Activated CD8-positive, alpha-beta T cell treated with anti-CD3 and anti-CD28 coated beads, Interleukin-2, amount 10 ng/mL, durations not matched to agents 7 days and 5 days (primary cell): ENCODE data around the gene KRTAP5-6. TPM values are rescaled to one million over a fixed set of nuclear protein-coding genes. Genes with fewer than 3 reads are reported as not detected.
"Not testable (repeated sequence)": the region's sequence is repeated elsewhere in the genome, so short reads cannot be mapped to it uniquely, and the experiment has no call there.

Source experiments
- ATAC-seq: fragments of 150-1000 bp; cut with Tn5 transposase; one replicate; pipeline ENCODE4 v1.10.0; 2021; ENCODE audit warnings: moderate library complexity
- CTCF ChIA-PET: fragments of 350-600 bp; sonication (Branson Sonifier 250); formaldehyde crosslinking; loops from one replicate; lab custom pipeline; 2021; ENCODE audit warnings: antibody characterized with exemption; lab: Charles Lee
- POLR2A ChIA-PET: fragments of 350-600 bp; sonication (Branson Sonifier 250); formaldehyde crosslinking; loops from one replicate; lab custom pipeline; 2021; ENCODE audit warnings: antibody characterized with exemption; lab: Charles Lee
- DNase-seq: peaks from one replicate; pipeline ENCODE4 v3.0.0-alpha.2; 2020
- H3K27ac Mint-ChIP-seq: one replicate; pipeline ENCODE4 v1.8.0; 2021; ENCODE audit warnings: mild to moderate bottlenecking, mixed read lengths
- H3K27me3 Mint-ChIP-seq: one replicate; pipeline ENCODE4 v1.8.0; 2021; ENCODE audit warnings: low read depth, mixed read lengths
- H3K36me3 Mint-ChIP-seq: one replicate; pipeline ENCODE4 v1.8.0; 2021; ENCODE audit warnings: low read depth, mixed read lengths
- H3K4me1 Mint-ChIP-seq: one replicate; pipeline ENCODE4 v1.8.0; 2021; ENCODE audit warnings: low read depth, mixed read lengths
- H3K4me3 Mint-ChIP-seq: one replicate; pipeline ENCODE4 v1.8.0; 2021; ENCODE audit warnings: mild to moderate bottlenecking, mixed read lengths
- H3K9me3 Mint-ChIP-seq: one replicate; pipeline ENCODE4 v1.8.0; 2022; ENCODE audit warnings: mixed read lengths; ENCODE audit not compliant: insufficient read depth
- total RNA-seq, 2 experiments: library from RNA; stranded (reverse); gene quantifications; one replicate each; pipeline ENCODE4 v1.2.3, GENCODE V29; 2021

KRTAP5-6 gene
- total RNA-seq, 2 experiments from 2014 or later = not detected

DNA sequence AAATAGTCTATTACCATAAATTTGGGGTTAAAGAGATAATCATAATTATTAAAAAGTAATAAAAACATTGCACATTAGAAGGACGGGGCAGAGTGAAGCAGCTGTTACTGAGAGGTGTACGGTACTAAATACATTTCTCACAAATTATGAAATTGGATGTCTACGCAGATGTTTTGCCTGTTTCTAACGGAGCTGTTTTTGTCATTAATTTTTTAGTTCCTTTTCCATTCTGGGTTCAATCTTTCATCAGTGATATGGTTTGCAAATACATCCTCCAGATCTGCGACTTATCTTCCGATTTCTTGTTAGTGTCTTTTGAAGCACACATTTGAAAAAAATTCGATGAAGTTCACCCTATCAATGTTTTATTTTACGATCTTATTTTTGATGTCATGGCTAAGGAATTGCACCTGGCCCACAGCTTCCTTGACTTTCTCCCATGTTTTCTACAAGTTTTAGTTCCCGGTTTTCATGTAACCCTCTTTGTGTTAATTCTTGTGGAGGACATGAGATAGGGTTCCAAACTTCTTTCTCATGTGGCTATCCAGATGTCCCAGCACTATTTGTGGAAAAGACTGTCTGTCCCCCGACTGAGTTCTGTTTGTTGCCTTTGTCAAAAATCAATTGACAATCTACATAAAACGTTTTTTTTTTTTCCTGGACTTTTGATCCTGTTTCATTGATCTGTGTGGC lies 21.3 kb upstream of the KRTAP5-6 start:
- POLR2A ChIA-PET = no interaction called here
- no peak for ATAC-seq

DNA sequence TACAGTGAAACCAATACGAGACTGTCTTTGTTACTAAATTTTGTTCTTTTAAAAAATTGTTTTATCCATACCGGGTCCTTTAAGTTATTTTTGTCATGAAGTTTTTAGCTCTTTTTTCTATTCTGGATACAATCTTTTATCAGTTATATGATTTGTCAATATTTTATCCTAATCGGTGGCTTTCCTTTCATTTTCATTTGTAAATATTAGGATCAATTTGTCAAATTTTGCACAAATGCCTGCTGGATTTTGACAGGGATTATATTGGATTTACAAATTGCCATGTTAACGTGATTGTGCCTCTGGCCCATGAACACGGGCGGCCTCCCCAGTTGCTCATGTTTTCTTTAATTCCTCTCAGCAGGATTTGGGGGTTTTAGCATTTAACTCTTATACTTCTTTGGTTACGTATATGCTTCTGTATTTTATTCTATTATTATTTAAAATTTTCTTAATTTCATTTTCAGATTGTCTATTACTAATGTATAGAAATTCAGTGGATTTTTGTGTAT lies 20.7 kb upstream of the KRTAP5-6 start:
- H3K36me3 Mint-ChIP-seq = no peaks in the 10 kb centered on the region
- H3K4me1 Mint-ChIP-seq = no peaks in the 10 kb centered on the region
- CTCF ChIA-PET = interaction anchor here (2.0 kb wide), 1 partner anchor 24 kb away, joined by 6 read pairs; no protein-coding TSS in a partner anchor
- no peak overlapping the region for H3K27ac Mint-ChIP-seq
- no peak overlapping the region for H3K4me3 Mint-ChIP-seq
- DNase-seq = no peak
- H3K27me3 Mint-ChIP-seq = peaks cover 34% of the 10 kb centered on the region
- POLR2A ChIA-PET = no interaction called here
- no peak for ATAC-seq
- no peaks in the 10 kb centered on the region for H3K9me3 Mint-ChIP-seq

More for the DNA sequence above, 21.3 kb upstream of the KRTAP5-6 start:
- peaks cover 36% of the 10 kb centered on the region for H3K27me3 Mint-ChIP-seq
- H3K4me1 Mint-ChIP-seq = no peaks in the 10 kb centered on the region
- no peaks in the 10 kb centered on the region for H3K9me3 Mint-ChIP-seq
- CTCF ChIA-PET = interaction anchor here (0.9 kb wide), 1 partner anchor 157 kb away, joined by 3 read pairs; no protein-coding TSS in a partner anchor
- no peak for DNase-seq
- no peaks in the 10 kb centered on the region for H3K36me3 Mint-ChIP-seq
- H3K4me3 Mint-ChIP-seq = no peak overlapping the region
- H3K27ac Mint-ChIP-seq = no peak overlapping the region

DNA sequence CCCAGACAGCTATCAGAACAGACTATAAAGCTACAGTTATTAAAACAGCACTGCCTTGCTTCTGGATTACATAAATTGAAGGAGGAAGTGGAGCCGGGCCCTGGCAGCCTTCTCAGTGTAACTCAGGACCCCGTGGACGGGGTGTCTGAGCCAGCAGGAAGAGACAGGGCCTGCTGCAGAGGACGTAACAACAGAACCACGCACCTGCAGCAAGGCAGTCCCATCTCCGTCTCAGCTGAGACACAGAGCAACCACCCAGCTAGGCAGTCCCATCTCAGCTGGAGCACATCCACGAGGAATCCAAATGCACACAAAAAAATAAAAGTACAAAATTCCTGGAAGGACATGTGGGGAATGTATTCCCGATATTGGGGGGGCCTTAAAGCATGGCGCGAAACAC lies 17.1 kb upstream of the KRTAP5-6 start:
- no peaks in the 10 kb centered on the region for H3K36me3 Mint-ChIP-seq
- no peaks in the 10 kb centered on the region for H3K9me3 Mint-ChIP-seq
- ATAC-seq = no peak
- H3K27me3 Mint-ChIP-seq = peaks cover 14% of the 10 kb centered on the region
- H3K4me1 Mint-ChIP-seq = no peaks in the 10 kb centered on the region
- ChIA-PET POLR2A (no interaction called here), CTCF (interaction anchor here (1.4 to 3.7 kb wide), 3 partner anchors 14 to 202 kb away, joined by 3 to 24 read pairs (median 6); no protein-coding TSS in a partner anchor)
- DNase-seq = no peak
- no peak overlapping the region for H3K27ac Mint-ChIP-seq
- no peak overlapping the region for H3K4me3 Mint-ChIP-seq

DNA sequence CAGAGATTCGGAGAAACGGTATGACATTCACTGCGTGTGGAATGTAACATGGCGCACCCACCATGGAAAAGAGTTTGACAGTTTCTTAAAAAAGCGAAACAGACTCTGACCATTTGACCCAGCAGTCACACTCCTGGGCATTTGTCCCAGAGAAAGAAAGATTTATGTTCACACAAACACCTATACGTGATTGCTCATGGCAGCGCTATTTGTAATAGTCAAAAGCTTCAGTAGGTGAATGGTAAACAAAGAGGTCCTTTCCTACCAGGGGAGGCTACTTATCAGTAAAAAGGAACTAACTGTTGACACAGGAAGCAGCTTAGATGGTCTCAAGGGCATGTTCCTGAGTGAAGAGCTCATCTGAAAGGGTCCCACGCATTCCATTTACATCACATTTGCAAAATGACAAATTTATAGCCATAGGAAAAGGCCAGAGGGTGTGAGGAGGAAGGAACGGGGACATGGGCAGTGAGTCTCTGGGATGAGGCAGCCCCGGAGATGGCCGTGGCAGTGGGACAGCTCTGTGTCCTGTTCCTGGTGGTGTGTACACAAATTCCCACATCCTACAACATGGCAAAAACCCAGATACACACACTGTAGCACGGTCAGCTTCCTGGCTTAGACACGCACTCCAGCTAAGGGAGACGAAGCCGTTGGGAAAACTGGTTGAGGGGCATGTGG lies 14.6 kb upstream of the KRTAP5-6 start:
- Mint-ChIP-seq H3K9me3 (no peaks in the 10 kb centered on the region), H3K4me3 (no peak overlapping the region), H3K27ac (no peak overlapping the region), H3K4me1 (no peaks in the 10 kb centered on the region), H3K36me3 (no peaks in the 10 kb centered on the region), H3K27me3 (peaks cover 3% of the 10 kb centered on the region)
- DNase-seq (no peak), ATAC-seq (no peak)
- ChIA-PET POLR2A (no interaction called here), CTCF (interaction anchor here (1.2 to 3.1 kb wide), 3 partner anchors 11 to 42 kb away, joined by 3 to 16 read pairs (median 9); no protein-coding TSS in a partner anchor)

DNA sequence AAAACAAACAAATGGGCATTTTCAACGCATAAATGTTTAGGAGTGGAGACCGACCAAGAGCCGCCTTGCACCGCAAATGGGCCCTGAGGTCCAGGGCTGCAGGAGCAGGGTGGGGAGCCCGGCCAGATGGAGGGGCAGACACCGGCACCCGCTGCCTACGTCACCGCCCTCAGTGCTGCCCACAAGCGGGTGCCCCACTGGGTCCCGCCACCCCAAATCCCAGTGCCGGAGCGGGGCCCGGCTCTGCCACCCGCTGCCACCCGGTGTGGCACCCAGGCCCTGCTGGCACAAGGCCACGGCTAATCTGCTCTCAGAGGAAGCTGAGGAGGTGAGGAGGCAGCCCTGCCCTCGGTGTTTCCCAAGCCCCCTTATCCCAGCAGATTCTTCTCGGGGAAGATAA lies 13.8 kb upstream of the KRTAP5-6 start:
- H3K4me3 Mint-ChIP-seq, H3K27ac Mint-ChIP-seq, H3K4me1 Mint-ChIP-seq, H3K9me3 Mint-ChIP-seq, POLR2A ChIA-PET, DNase-seq, H3K27me3 Mint-ChIP-seq, ATAC-seq, H3K36me3 Mint-ChIP-seq: not testable (repeated sequence)
- CTCF ChIA-PET = interaction anchor here (1.8 to 3.1 kb wide), 2 partner anchors 11 to 30 kb away, joined by 9 to 16 read pairs; no protein-coding TSS in a partner anchor

DNA sequence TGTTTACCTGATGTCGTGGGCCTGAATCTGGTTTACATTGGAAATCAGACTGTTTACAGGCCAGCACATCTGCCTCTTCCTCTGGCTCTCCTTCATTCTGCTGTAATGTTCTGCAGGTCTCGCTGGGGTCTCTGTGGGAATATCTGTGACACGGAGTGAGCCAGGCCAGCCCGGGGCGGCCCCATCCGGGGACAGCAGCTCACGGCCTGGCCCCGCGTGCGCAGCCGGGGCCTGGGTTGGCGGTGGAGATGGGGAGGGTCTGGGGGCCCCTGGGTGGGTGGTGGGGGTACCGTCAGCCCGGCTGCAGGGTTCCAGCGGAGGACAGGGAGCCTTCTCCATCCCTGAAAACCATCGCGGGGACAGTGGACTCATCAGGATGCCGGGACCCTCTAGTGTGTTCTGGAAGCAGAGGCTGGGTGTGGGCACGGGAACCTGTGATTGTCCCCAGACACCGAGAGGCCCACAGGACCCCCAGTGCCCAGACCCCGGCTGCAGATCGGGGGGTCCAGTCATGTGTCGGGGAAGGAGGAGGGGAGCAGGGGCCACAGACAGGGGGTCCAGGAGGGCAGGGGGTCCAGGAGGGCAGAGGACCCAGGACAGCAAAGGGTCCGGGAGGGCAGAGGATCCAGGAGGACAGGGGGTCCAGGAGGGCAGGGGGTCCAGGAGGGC lies 13.0 kb upstream of the KRTAP5-6 start:
- POLR2A ChIA-PET, H3K27ac Mint-ChIP-seq, H3K36me3 Mint-ChIP-seq, H3K9me3 Mint-ChIP-seq, ATAC-seq, DNase-seq, H3K4me1 Mint-ChIP-seq, H3K4me3 Mint-ChIP-seq, H3K27me3 Mint-ChIP-seq: not testable (repeated sequence)
- CTCF ChIA-PET = interaction anchor here (3.1 kb wide), 1 partner anchor 10 kb away, joined by 16 read pairs; no protein-coding TSS in a partner anchor

DNA sequence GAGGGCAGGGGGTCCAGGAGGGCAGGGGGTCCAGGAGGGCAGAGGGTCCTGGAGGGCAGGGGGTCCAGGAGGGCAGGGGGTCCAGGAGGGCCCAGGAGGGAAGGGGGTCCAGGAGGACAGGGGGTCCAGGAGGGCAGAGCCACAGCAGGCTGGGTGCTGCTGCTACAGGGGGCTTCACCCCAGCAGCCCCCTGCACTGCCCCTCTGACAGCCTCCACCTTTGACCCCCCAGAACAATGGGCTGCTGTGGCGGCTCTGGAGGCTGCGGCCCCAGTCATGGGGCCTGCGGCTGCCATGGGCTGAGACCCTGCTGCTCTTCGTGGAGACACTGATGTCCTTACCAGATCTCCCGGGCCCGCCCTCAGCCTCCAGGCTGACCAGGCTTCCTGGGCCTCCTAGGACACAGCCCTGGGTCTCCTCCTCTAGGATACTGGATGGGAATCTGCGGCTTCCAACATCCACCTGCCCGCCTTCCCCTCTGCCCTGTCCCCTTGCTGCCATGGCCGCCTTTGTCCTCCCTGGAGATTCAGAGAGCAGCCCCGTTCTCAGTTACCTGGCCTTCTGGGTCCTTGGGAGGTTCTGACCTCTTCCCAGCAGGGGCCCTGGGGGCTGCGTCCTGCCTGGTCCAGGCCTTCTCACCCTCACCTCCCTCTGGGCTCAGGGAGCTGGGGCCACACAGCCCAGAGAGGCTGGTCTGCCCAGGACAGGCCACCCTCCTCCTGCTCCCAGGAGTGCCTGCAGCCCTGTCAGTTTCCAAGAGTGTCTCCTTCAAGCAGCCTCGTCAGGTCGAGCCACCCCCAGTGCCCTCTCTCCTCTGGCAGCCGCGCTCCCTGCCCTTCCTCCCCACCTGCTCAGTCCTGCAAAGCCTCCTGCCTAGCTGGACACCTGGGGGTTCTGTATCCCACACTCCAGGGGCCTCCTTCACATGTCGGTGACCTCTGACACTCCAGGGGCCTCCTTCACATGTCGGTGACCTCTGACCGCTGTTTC lies 11.8 kb upstream of the KRTAP5-6 start:
- H3K27me3 Mint-ChIP-seq = peaks cover 11% of the 10 kb centered on the region
- H3K27ac Mint-ChIP-seq, H3K4me1 Mint-ChIP-seq, POLR2A ChIA-PET, ATAC-seq, H3K4me3 Mint-ChIP-seq, H3K9me3 Mint-ChIP-seq, DNase-seq, CTCF ChIA-PET, H3K36me3 Mint-ChIP-seq: not testable (repeated sequence)

DNA sequence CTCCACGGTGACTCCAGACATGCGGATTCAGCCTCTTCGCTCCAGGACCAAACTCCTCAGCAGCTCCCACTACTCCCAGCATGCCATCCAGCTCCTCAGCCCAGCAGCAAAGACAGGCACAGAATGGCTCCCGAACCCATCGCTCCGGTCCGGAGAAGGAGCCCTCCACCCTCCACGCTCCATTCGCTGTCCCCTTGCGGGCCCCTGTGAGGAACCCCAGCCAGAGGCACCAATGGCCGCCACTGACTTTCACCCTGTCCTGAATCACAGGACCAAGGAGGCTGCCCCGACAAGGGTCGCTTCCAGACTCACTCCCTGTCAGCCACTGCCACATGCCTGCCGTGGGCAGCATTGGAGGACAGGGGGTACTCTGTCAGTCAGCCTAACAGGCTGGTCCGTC lies 10.8 kb upstream of the KRTAP5-6 start:
- H3K27me3 Mint-ChIP-seq = peaks cover 19% of the 10 kb centered on the region
- POLR2A ChIA-PET, ATAC-seq, CTCF ChIA-PET, H3K27ac Mint-ChIP-seq, H3K36me3 Mint-ChIP-seq, H3K4me3 Mint-ChIP-seq, DNase-seq, H3K4me1 Mint-ChIP-seq, H3K9me3 Mint-ChIP-seq: not testable (repeated sequence)

DNA sequence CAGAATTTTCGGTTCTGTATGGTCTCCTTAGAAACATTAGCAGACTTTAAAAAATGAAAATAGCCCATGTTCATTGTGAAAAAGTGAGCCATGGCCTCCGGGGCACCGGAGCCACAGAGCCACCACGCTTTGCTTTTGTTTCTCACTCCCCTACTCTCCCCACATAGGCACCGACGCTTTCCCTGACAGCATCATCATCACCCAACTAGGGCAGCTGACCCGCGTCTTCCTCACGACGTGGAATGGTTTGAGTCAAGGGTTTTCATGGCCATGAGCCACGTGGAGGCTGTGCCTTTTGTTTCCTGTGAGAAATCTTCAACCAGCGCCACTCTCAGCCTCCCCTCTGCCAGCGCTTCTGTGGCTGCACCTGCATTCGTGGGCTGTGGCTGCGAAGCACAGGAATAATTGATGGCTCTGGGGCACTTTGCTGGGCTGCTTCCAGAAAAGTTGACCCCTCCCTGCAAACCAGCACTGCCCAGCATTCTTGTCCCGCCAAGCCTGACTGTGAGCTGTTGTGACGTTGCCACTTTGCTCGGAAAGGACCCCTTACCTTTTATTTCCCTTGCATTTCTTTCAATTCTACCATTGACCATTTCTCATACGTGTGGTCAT lies 8.6 kb upstream of the KRTAP5-6 start:
- H3K4me3 Mint-ChIP-seq, H3K9me3 Mint-ChIP-seq, H3K36me3 Mint-ChIP-seq, H3K27ac Mint-ChIP-seq, H3K4me1 Mint-ChIP-seq, ATAC-seq, POLR2A ChIA-PET, DNase-seq: not testable (repeated sequence)
- CTCF ChIA-PET = interaction anchor here (1.1 kb wide), 1 partner anchor 36 kb away, joined by 3 read pairs; no protein-coding TSS in a partner anchor
- peaks cover 21% of the 10 kb centered on the region for H3K27me3 Mint-ChIP-seq

DNA sequence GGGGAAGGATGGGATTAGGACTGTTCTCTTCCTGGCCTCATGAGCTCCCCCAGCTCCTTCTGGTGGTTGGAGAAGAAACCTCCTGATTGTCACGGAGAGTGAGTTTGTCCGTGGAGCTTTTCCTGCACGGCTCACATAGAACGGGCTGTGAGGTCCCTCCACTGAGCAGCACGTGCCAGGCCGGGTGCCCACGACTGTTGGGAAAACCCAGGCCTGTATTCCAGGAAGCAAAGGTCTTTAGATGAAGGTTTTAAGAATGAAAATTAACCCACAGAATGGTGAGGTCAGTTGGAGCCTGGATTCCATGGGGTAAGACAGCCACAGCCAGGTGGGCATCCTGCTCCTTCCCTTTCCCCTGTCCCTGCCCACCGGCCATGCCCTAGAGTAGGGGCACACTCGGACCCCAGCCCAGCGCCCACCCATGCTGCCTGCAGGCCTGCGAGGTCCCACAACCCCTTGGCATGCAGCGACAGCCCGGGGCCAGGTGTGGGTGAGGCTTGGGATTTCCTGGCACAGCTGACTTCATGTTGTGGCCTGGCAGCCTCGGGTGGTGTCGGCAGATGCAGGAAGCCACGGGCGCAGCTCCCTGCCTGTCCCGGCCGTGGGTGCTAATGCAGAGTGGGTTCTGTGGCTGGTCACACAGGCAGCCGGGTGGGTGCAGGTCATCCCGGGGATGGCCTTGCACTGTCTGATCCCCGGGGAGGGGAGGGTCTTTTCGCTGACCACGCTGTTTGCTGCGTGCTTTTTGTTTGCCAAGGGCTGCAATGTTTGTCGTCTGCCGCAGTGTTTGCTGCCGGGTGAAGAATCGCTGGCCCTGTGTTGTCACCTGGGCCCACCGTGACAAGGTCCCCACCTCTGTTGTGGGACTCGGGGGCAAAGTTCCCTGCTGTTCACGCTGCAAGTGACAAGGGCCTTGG lies 7.5 kb upstream of the KRTAP5-6 start:
- H3K27me3 Mint-ChIP-seq = peaks cover 21% of the 10 kb centered on the region
- H3K9me3 Mint-ChIP-seq, H3K27ac Mint-ChIP-seq, POLR2A ChIA-PET, ATAC-seq, H3K4me3 Mint-ChIP-seq, H3K4me1 Mint-ChIP-seq, DNase-seq, H3K36me3 Mint-ChIP-seq: not testable (repeated sequence)
- CTCF ChIA-PET = interaction anchor here (1.1 kb wide), 1 partner anchor 37 kb away, joined by 3 read pairs; no protein-coding TSS in a partner anchor
